Fibroblast of skin of right quadriceps (primary cell): Measurements from ENCODE around the gene SLC27A6.
A peak's percentile ranks its signal among the peaks of the same experiment; 100 is the strongest.
"Not testable (repeated sequence)": the region's sequence is repeated elsewhere in the genome, so short reads cannot be mapped to it uniquely, and the experiment has no call there.

Source experiments
- DNase-seq: peaks from one replicate; pipeline ENCODE4 v3.0.0-alpha.2; 2013

Gene SLC27A6

GRCh38 chr5:128965011-128965637 is at the start of gene SLC27A6:
SLC27A6 (plus strand) TSS chr5:128965488; CDS start chr5:128966138, 650 bp downstream.
- no peak for DNase-seq

DNA sequence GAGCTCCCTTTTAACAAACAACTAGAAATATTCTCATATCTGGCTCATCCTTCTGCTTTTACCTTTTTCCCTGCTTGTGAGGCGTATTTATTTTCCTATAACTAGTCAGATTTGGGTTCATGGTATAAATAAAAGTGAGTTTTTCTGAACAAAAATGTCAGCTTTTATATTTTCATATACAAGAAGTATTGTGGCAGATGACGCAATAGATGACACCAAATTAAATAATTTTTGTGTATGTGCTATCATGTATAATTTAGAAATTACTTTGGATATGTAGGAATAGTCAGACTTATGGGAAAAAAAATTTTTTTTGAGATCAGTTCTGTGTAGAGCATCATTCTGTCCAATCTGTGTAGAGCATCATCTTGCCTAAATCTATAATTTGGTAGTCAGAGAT is 45.7 kb upstream of the SLC27A6 start:
- DNase-seq: no peak

- DNase-seq: peak; percentile 75
These were observed 44.7 kb upstream of the SLC27A6 start for GRCh38 chr5:128920345-128921215.

- no peak for DNase-seq
These were observed 41.0 kb upstream of the SLC27A6 start for GRCh38 chr5:128924299-128924698.

DNA sequence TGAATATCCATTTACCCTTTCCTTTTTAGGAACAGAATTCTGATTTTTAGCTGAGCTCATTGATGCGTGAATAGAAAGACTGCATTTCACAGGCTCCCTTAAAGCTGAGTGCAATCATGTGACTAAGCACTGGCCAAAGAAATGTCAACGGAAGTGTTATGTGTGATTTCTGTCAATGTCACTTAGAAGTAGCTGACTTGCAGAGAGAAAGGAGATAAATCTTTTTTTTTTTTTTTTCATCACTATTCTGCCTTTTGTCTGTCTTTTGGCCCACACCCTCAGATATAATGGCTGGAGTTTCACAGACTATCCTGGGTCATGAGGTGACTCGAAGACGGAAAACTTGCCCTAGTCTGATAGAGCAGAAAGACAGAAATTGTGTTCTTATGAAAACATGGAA is 39.3 kb upstream of the SLC27A6 start:
- DNase-seq: no peak

DNA sequence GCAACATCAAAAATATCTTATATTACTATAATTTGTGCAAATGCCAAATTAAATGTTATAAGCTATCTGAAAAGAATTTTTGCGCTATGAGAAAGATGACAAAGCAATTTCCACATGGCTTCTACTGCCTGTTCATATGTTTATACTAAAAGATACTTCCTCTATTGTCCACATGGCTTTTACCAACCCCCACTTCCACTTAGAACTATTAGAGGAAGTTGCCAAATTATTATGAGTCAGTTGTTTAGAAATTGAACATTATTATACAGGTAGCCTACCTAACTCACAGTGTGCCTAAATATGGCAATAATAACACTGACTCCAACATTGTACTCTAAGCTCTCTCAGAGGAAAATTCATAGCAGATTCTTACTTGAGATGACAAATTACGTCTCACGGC is 37.6 kb upstream of the SLC27A6 start:
- no peak for DNase-seq

DNA sequence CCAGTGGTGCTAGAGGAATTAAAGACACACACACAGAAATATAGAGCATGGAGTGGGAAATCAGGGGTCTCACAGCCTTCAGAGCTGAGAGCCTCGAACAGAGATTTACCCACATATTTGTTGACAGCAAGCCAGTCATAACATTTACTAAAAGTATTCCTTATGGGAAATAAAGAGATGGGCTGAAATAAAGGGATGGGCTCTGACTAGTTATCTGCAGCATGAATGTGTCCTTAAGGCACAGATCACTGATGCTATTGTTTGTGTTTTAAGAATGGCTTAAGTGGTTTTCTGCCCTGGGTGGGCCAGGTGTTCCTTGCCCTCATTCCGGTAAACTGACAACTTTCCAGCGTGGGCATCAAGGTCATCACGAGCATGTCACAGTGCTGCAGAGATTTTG is 33.1 kb upstream of the SLC27A6 start:
- not testable (repeated sequence) for DNase-seq

- not testable (repeated sequence) for DNase-seq
These were observed 22.2 kb upstream of the SLC27A6 start for GRCh38 chr5:128943100-128943499.

DNA sequence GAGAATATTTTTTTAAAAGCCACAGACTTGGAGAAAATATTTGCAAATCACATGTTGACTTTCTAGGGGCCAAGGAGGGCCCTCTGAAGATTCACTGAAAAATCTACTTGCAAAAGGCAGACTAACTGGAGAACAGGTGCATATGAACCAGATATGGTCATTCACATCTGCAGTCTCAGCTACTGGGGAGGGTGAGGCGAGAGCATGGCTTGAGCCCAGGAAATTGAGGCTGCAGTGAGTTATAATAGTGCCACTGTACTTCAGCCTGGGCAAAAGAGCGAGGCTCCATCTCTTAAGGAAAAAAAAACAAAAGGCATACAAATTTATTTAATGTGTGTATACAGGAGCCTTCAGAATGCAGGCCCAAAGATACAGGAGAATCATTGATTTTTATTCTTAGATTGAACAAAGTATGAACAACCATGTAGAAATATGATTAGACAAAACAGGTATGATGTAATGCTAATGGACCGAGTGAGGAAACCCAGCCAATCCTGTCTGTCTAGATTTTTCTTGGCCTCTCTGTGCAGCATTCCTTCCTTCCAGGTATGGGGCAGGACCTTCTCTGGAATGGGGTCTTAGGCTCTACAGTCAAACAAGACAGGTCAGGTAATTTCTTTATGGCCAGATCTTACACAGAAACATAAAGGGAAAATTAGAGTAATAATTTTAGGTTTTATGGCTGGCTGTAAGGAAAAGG is 15.3 kb upstream of the SLC27A6 start:
- DNase-seq: no peak

GRCh38 chr5:128951301-128951700 is 14.0 kb upstream of the SLC27A6 start:
- not testable (repeated sequence) for DNase-seq

DNA sequence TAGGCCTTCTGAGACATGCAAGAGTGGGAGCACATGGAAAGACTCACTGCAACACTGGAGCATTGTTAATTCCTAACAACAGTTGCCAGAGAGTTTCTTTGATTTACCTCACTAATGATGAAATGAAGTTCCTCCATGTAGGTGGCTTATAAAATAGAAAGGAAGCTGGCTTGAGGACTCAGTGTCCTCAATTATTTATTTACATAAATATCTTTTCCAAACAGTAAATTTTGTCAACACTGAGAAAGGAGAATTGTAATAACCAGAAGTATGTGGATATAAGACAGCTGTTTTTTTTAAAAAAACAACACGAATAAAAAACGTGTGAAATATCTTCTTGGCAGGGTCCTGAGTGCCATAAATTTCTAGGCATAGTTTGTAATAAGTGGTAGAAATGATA is 9.1 kb upstream of the SLC27A6 start:
- no peak for DNase-seq

- no peak for DNase-seq
These were observed 3.1 kb upstream of the SLC27A6 start for GRCh38 chr5:128962211-128962610.

- no peak for DNase-seq
These were observed 482 bp downstream of the SLC27A6 start for GRCh38 chr5:128965638-128966302.

DNA sequence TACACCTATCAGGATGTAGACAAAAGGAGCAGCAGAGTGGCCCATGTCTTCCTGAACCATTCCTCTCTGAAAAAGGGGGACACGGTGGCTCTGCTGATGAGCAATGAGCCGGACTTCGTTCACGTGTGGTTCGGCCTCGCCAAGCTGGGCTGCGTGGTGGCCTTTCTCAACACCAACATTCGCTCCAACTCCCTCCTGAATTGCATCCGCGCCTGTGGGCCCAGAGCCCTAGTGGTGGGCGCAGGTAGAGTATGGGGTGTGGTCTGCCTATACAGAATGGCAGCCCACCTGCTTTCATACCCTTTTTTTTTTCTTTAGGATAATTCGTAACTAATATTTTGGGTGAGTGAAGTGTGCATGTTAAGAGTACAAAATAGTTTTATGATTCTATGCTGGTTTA is 1.1 kb downstream of the SLC27A6 start:
- no peak for DNase-seq

GRCh38 chr5:128966846-128967245 is 1.6 kb downstream of the SLC27A6 start:
- DNase-seq: no peak

GRCh38 chr5:128973244-128973643 is 8.0 kb downstream of the SLC27A6 start:
- DNase-seq: no peak

DNA sequence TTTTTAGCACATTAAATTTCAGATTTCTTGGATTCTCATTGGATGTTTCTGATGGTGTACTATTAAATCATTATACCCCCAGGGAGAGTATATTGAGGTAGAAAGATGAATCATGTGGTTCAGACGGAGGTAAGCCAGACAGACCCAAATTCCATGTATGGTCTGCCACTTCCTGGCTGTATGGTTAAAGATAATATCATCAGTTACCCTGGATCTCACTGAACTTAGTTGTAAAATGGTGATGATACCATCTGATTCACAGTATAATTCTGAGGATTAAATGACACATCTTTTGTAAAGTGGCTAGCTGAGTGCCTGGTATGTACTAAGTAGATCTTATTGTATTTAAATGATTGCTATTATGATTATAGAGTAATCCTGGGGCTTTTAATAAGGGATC is 9.3 kb downstream of the SLC27A6 start:
- no peak for DNase-seq

GRCh38 chr5:128979761-128980160 is 14.5 kb downstream of the SLC27A6 start:
- no peak for DNase-seq

GRCh38 chr5:128980917-128981316 is 15.6 kb downstream of the SLC27A6 start:
- no peak for DNase-seq

GRCh38 chr5:128984480-128984879 is 19.2 kb downstream of the SLC27A6 start:
- DNase-seq: no peak

- DNase-seq: no peak
These were observed 23.2 kb downstream of the SLC27A6 start for GRCh38 chr5:128988476-128988875.

GRCh38 chr5:129001841-129002526 is 36.7 kb downstream of the SLC27A6 start:
- DNase-seq: no peak

GRCh38 chr5:129002527-129002842 is 37.2 kb downstream of the SLC27A6 start:
- no peak for DNase-seq
